HepG2 (cell line): Measurements from ENCODE around the gene RASA2. TPM values are rescaled to one million over a fixed set of nuclear protein-coding genes. Genes with fewer than 3 reads are reported as not detected.

Experiments
- ATAC-seq: fragments of 200-7000 bp; cut with Tn5 transposase; 3 replicates; pipeline ENCODE4 v1.9.1; 2020; ENCODE audit warnings: mild to moderate bottlenecking, moderate library complexity
- BruUV-seq: library from RNA; stranded (reverse); fragments of 400-500 nt; replicated peaks from 2 replicates; lab custom pipeline; 2021; lab: Mats Ljungman, UMichigan
- CTCF ChIA-PET: fragments of 300-600 bp; formaldehyde crosslinking; extraction: SDS; loops from one replicate; lab custom pipeline; 2021; ENCODE audit warnings: low total read pairs, inconsistent platforms, low intra/inter-chr PET ratio; lab: Yijun Ruan, JAX
- POLR2A ChIA-PET: fragments of 350-600 bp; sonication (Branson Sonifier 250); formaldehyde crosslinking; loops from one replicate; lab custom pipeline; 2020; ENCODE audit warnings: antibody characterized with exemption, inconsistent platforms; lab: Yijun Ruan, JAX
- DNase-seq: peaks from one replicate; pipeline ENCODE4 v3.0.0-alpha.2; 2015; ENCODE audit warnings: low spot score
- FAIRE-seq: peaks from 3 replicates; lab custom pipeline; 2011; peaks lifted over from hg19 to GRCh38; lab: Jason Lieb, UNC
- H2AFZ ChIP-seq: one replicate; pipeline ENCODE4 v1.6.1; 2011; ENCODE audit warnings: low read length, inconsistent platforms
- H3K27ac ChIP-seq: fragments of 300-600 bp; 3 replicates; pipeline ENCODE4 v1.8.0; 2011; ENCODE audit warnings: mixed run types, mild to moderate bottlenecking, mixed read lengths, low read length, inconsistent platforms; ENCODE audit not compliant: insufficient read depth; ENCODE audit errors: extremely low read length
- H3K27me3 ChIP-seq, 2 experiments: fragments of 200-600 bp in 1 of 2; 2 replicates in 1 of 2; 3 replicates in 1 of 2; pipeline versions ENCODE4 v1.6.0 to v1.8.0; 2011; ENCODE audit warnings: low read length in 2 of 2, mild to moderate bottlenecking in 2 of 2, moderate library complexity in 2 of 2, inconsistent platforms in 1 of 2; ENCODE audit not compliant: insufficient read depth in 2 of 2, control insufficient read depth in 1 of 2
- H3K36me3 ChIP-seq, 2 experiments: fragments of 200-600 bp in 1 of 2; replicated peaks in 1 of 2; 2 replicates in 1 of 2; 3 replicates in 1 of 2; pipeline versions ENCODE4 v1.5.1 to v1.8.0; 2011; ENCODE audit warnings: low read length in 2 of 2, inconsistent platforms in 1 of 2; ENCODE audit not compliant: insufficient read depth in 2 of 2, control insufficient read depth in 1 of 2
- H3K4me1 ChIP-seq: 2 replicates; pipeline ENCODE4 v1.5.1; 2012; ENCODE audit warnings: low read length, inconsistent platforms; ENCODE audit not compliant: insufficient read depth
- H3K4me2 ChIP-seq: 2 replicates; pipeline ENCODE4 v1.6.0; 2011; ENCODE audit warnings: low read depth, low read length, inconsistent platforms
- H3K4me3 ChIP-seq, 3 experiments: fragments of 200-600 bp in 1 of 3; sonication (generic), shearing (Covaris generic) in 1 of 3; replicated peaks in 1 of 3; 2 replicates each; pipeline ENCODE4 v1.5.1; 2011 to 2016; ENCODE audit warnings: low read length in 3 of 3, inconsistent platforms in 2 of 3, low read depth in 2 of 3, mild to moderate bottlenecking in 2 of 3, control low read depth in 1 of 3, mixed read lengths in 1 of 3; ENCODE audit not compliant: insufficient read depth in 1 of 3
- H3K79me2 ChIP-seq: one replicate; pipeline ENCODE4 v1.6.1; 2011; ENCODE audit warnings: low read length, inconsistent platforms; ENCODE audit not compliant: insufficient read depth
- H3K9ac ChIP-seq: 2 replicates; pipeline ENCODE4 v1.6.0; 2011; ENCODE audit warnings: mild to moderate bottlenecking, low read depth, low read length, inconsistent platforms; ENCODE audit not compliant: insufficient read depth
- H3K9me3 ChIP-seq: 2 replicates; pipeline ENCODE4 v1.5.1; 2012; ENCODE audit warnings: mild to moderate bottlenecking, low read length
- H4K20me1 ChIP-seq: 2 replicates; pipeline ENCODE4 v1.6.0; 2011; ENCODE audit warnings: inconsistent platforms, mild to moderate bottlenecking, low read length, moderate library complexity; ENCODE audit not compliant: insufficient read depth
- ATRX ChIP-seq: sonication (generic); formaldehyde crosslinking; IDR thresholded peaks from 2 replicates; pipeline ENCODE4 v1.4.0; 2020; ENCODE audit warnings: missing genetic modification reagents, borderline replicate concordance
- CCAR2 ChIP-seq: fragments of 200-400 bp; formaldehyde crosslinking; optimal IDR thresholded peaks from 2 replicates; pipeline ENCODE3; 2018; ENCODE audit warnings: low read depth, mild to moderate bottlenecking, low read length, moderate library complexity
- FOSL2 ChIP-seq: sonication (generic); formaldehyde crosslinking; IDR thresholded peaks from 2 replicates; pipeline ENCODE4 v1.4.0; 2020; ENCODE audit warnings: missing genetic modification reagents
- FOXK2 ChIP-seq: fragments of 450-650 bp; IDR thresholded peaks from 2 replicates; pipeline ENCODE4 v1.6.1; 2016
- GFI1 ChIP-seq: sonication (generic); formaldehyde crosslinking; IDR thresholded peaks from 2 replicates; pipeline ENCODE4 v1.5.0; 2020; ENCODE audit warnings: missing genetic modification reagents, mild to moderate bottlenecking, borderline replicate concordance
- MEIS2 ChIP-seq: sonication (generic); formaldehyde crosslinking; IDR thresholded peaks from 2 replicates; pipeline ENCODE4 v1.9.0; 2021; ENCODE audit warnings: mild to moderate bottlenecking, missing genetic modification reagents
- NFRKB ChIP-seq: fragments of 450-650 bp; IDR thresholded peaks from 2 replicates; pipeline ENCODE4 v1.6.1; 2017
- PPARG ChIP-seq: conservative IDR thresholded peaks from 2 replicates; pipeline ENCODE4 v1.6.1; 2016; ENCODE audit warnings: missing biosample characterization, missing genetic modification reagents
- SIN3B ChIP-seq: fragments of 150-350 bp; IDR thresholded peaks from 2 replicates; pipeline ENCODE4 v1.6.1; 2014; ENCODE audit warnings: low read length
- XRCC5 ChIP-seq: fragments of 200-400 bp; formaldehyde crosslinking; optimal IDR thresholded peaks from 2 replicates; pipeline ENCODE3; 2017; ENCODE audit warnings: mild to moderate bottlenecking, low read length
- ZFP37 ChIP-seq: sonication (generic); formaldehyde crosslinking; IDR thresholded peaks from 2 replicates; pipeline ENCODE4 v1.4.0; 2020; ENCODE audit warnings: missing genetic modification reagents, borderline replicate concordance
- ZNF460 ChIP-seq: sonication (generic); formaldehyde crosslinking; IDR thresholded peaks from 2 replicates; pipeline ENCODE4 v1.5.1; 2020; ENCODE audit warnings: missing genetic modification reagents, mild to moderate bottlenecking, borderline replicate concordance
- ZNF749 ChIP-seq: sonication (generic); formaldehyde crosslinking; IDR thresholded peaks from 2 replicates; pipeline ENCODE4 v1.8.0; 2022; ENCODE audit warnings: mild to moderate bottlenecking, missing genetic modification reagents, moderate library complexity, borderline replicate concordance
- WGBS: methylation state at CpG from one replicate; pipeline ENCODE4 v1.1.6; 2017; ENCODE audit warnings: low lambda C conversion rate; 5-methylcytosine and 5-hydroxymethylcytosine counted together
- in situ Hi-C: cut with HindIII; loops from 2 replicates; pipeline ENCODE4 v1.10.0; 2017; ENCODE audit warnings: low pct_unique_long_range_greater_than_20kb; ENCODE audit not compliant: extremely low pct_ligation_motif_present
- intact Hi-C: fragments of 100-400 bp; cut with micrococcal nuclease; formaldehyde crosslinking; loops from one replicate; pipeline ENCODE4 v1.10.0; 2022; ENCODE audit not compliant: unreplicated experiment
- polyA plus RNA-seq, 8 experiments: library from polyadenylated mRNA; depleted of rRNA in 3 of 8; stranded (reverse) in 7 of 8; unstranded in 1 of 8; fragments of >200 nt; fragmentation: Illumina TruSeq in 4 of 8; extraction: Trizol in 4 of 8; gene quantifications; 2 replicates each; pipeline versions ENCODE4 v1.2.1 to v1.2.3, GENCODE V29; 2011 to 2016; ENCODE audit warnings: low read depth in 4 of 8, missing spikeins in 1 of 8, mixed read lengths in 1 of 8; ENCODE audit not compliant: insufficient read depth in 1 of 8
- total RNA-seq, 5 experiments: library from RNA; depleted of rRNA; stranded (reverse); fragments of >200 nt; fragmentation: Illumina TruSeq; extraction: Trizol; gene quantifications; 2 replicates each; pipeline ENCODE4 v1.2.3, GENCODE V29; 2016; ENCODE audit warnings: low read depth in 1 of 5
- TF ChIP-seq, protein P1 (sequence below): sonication (generic); formaldehyde crosslinking; IDR thresholded peaks from 2 replicates; pipeline ENCODE4 v1.4.0; 2020; ENCODE audit warnings: low read depth, mild to moderate bottlenecking, missing genetic modification reagents
- TF ChIP-seq, protein P2 (sequence below): sonication (generic); formaldehyde crosslinking; conservative IDR thresholded peaks from 2 replicates; pipeline ENCODE4 v1.4.0; 2020; ENCODE audit warnings: missing genetic modification reagents

Gene RASA2
- total and polyA plus RNA-seq, 2 of the 13 experiments (the other 11 are each of a cell fraction or from before 2014, with no cell fraction given): 5.4 to 8.5 TPM

DNA sequence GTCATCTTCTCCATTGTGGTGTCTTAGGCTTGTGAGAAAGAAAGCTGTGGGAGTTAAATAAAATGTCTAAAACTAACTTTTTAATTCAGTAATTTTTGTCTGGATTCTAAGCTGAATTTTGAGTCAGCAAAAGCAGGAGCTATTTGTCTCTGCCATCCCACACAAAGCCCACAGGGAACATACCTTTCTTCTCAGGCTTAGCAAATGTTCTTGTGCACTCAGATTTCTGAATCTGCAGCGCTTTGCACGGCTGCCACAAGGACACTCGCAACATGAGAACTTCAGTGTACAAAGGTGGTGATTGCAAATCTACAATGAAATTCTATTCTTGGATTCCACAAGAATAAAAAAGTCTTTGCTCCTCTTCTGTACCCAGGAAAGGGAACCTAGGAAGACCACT, 163.0 kb downstream of the RASA2 start:
- no peak for DNase-seq
- no peak for ATAC-seq
- Histone ChIP-seq H4K20me1 (no peaks in the 10 kb centered on the region), H2AFZ (no peak overlapping the region), H3K27ac (no peak overlapping the region), H3K4me2 (no peak overlapping the region), H3K79me2 (no peaks in the 10 kb centered on the region), H3K4me3 (no peak overlapping the region), H3K4me1 (peaks cover 42% of the 10 kb centered on the region), H3K9me3 (no peaks in the 10 kb centered on the region), H3K9ac (no peak overlapping the region), H3K27me3 (no peaks in the 10 kb centered on the region), H3K36me3 (no peaks in the 10 kb centered on the region)
- TF ChIP-seq SIN3B (no peak), PPARG (CRISPR knock-in tag) (no peak), MEIS2 (CRISPR knock-in tag) (no peak)
- TF ChIP-seq, protein P1, sequence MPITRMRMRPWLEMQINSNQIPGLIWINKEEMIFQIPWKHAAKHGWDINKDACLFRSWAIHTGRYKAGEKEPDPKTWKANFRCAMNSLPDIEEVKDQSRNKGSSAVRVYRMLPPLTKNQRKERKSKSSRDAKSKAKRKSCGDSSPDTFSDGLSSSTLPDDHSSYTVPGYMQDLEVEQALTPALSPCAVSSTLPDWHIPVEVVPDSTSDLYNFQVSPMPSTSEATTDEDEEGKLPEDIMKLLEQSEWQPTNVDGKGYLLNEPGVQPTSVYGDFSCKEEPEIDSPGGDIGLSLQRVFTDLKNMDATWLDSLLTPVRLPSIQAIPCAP (CRISPR knock-in tag): no peak
- POLR2A ChIA-PET: no interaction called here
- no TSS peak for BruUV-seq
- CTCF ChIA-PET: no interaction called here
- FAIRE-seq: no peak
- 42% methylated on average over 2 of the region's 3 CpGs for WGBS
- intact Hi-C loops (loop anchor here (5.0 to 10.0 kb wide), 4 partner anchors 73 to 262 kb away; partner anchors contain the start of gene RNF7), in situ Hi-C loops (no loop called here)

DNA sequence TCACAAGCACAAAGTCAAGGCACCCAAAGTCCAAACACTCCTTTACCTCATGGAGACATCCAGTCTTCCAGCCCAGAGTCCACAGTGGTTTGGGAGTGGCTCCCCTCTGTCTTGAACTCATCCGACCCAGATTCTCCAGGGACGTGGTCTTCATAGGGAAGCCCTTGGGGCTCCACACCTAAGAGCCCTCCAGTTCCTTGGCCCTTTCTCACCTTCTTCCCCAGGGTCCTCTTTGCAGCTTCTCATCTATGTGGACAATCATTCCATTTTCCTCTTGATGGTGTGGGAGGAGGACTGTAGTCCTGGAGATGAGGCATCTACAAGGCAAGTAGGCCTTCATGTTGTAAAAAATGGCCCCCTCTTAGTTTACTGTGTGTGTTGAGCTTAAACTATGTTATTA, 164.0 kb downstream of the RASA2 start:
- Histone ChIP-seq H3K9ac (no peak overlapping the region), H3K27me3 (no peaks in the 10 kb centered on the region; a peak in 1 of 5 replicates), H4K20me1 (no peaks in the 10 kb centered on the region), H3K4me2 (no peak overlapping the region), H3K36me3 (no peaks in the 10 kb centered on the region), H3K9me3 (no peaks in the 10 kb centered on the region), H3K79me2 (no peaks in the 10 kb centered on the region), H3K4me1 (peaks cover 37% of the 10 kb centered on the region), H2AFZ (no peak overlapping the region), H3K27ac (no peak overlapping the region), H3K4me3 (no peak overlapping the region)
- POLR2A ChIA-PET: no interaction called here
- 54% methylated on average over 2 of the region's 2 CpGs for WGBS
- in situ Hi-C loops: no loop called here
- intact Hi-C loops: no loop called here
- no peak for DNase-seq
- no peak for ATAC-seq
- no peak for FAIRE-seq
- CTCF ChIA-PET: no interaction called here
- TF ChIP-seq FOXK2 (no peak), ZNF460 (CRISPR knock-in tag) (no peak), ZNF749 (CRISPR knock-in tag) (no peak), CCAR2 (no peak), XRCC5 (no peak), NFRKB (no peak), ATRX (CRISPR knock-in tag) (no peak), ZFP37 (CRISPR knock-in tag) (no peak), FOSL2 (CRISPR knock-in tag) (no peak), GFI1 (CRISPR knock-in tag) (no peak)
- TF ChIP-seq, protein P2, sequence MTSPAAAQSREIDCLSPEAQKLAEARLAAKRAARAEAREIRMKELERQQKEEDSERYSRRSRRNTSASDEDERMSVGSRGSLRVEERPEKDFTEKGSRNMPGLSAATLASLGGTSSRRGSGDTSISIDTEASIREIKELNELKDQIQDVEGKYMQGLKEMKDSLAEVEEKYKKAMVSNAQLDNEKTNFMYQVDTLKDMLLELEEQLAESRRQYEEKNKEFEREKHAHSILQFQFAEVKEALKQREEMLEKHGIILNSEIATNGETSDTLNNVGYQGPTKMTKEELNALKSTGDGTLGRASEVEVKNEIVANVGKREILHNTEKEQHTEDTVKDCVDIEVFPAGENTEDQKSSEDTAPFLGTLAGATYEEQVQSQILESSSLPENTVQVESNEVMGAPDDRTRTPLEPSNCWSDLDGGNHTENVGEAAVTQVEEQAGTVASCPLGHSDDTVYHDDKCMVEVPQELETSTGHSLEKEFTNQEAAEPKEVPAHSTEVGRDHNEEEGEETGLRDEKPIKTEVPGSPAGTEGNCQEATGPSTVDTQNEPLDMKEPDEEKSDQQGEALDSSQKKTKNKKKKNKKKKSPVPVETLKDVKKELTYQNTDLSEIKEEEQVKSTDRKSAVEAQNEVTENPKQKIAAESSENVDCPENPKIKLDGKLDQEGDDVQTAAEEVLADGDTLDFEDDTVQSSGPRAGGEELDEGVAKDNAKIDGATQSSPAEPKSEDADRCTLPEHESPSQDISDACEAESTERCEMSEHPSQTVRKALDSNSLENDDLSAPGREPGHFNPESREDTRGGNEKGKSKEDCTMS (CRISPR knock-in tag): no peak
- no TSS peak for BruUV-seq
